ENCODE results near the gene CD36. TPM values are rescaled to one million over a fixed set of nuclear protein-coding genes. Genes with fewer than 3 reads are reported as not detected.

Gene CD36
- total and polyA plus RNA-seq, 2 experiments from 2014 or later: 0.40 to 1.8 TPM

DNA sequence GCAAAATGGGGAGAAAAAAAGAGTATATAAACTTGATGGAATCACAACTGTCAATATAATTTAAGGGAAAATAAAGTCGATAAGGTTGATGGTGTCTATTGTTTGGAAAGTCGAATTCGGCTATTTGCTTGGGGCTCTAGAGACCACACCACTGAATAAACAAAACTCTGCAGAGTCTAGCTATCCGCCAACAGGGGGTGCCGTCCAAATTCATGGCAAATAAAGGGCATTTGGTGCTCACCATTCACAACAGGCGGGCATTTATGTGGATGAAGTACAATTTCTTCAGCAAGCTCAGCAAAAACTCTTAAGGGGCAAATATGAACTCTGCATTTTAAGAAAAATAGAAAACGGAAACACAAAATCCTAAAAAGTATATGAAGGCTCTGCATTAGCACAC is 23.3 kb downstream of the CD36 start:
- Histone ChIP-seq H3K4me3 (no peak overlapping the region), H3K4me2 (no peak overlapping the region), H3K79me2 (replicated peaks; ENCODE audit: insufficient read depth) (no peaks in the 10 kb centered on the region), H3K27me3 (ENCODE audit: insufficient read depth) (no peaks in the 10 kb centered on the region), H3F3A (replicated peaks; ENCODE audit: low read depth) (no peaks in the 10 kb centered on the region), H4K20me1 (replicated peaks; ENCODE audit: insufficient read depth) (no peaks in the 10 kb centered on the region), H3K27ac (ENCODE audit: low read depth) (no peak overlapping the region), H3K36me3 (ENCODE audit: insufficient read depth) (no peaks in the 10 kb centered on the region), H2AFZ (no peak overlapping the region), H3K4me1 (ENCODE audit: insufficient read depth) (no peaks in the 10 kb centered on the region), H3K9me2 (ENCODE audit: insufficient read depth) (no peaks in the 10 kb centered on the region)
- no peak overlapping the region for H3K4me3 Mint-ChIP-seq
- H3K9me3 Mint-ChIP-seq: no peaks in the 10 kb centered on the region
- H3K36me3 Mint-ChIP-seq (ENCODE audit: low read depth): no peaks in the 10 kb centered on the region
- H3K4me1 Mint-ChIP-seq: no peaks in the 10 kb centered on the region
- DNase-seq (ENCODE audit: low spot score) (peak; percentile 67), ATAC-seq (peak; percentile 49; the same call in 2 of the 3 replicates)
- H3K27me3 Mint-ChIP-seq (ENCODE audit: insufficient read depth, low read depth, poor library complexity): no peaks in the 10 kb centered on the region
- no peak overlapping the region for H3K27ac Mint-ChIP-seq
- no peak for TF ChIP-seq ZNF331 (CRISPR knock-in tag; IDR thresholded peaks at IDR 0.05; ENCODE audit: low read depth)
- TF ChIP-seq, protein P1, sequence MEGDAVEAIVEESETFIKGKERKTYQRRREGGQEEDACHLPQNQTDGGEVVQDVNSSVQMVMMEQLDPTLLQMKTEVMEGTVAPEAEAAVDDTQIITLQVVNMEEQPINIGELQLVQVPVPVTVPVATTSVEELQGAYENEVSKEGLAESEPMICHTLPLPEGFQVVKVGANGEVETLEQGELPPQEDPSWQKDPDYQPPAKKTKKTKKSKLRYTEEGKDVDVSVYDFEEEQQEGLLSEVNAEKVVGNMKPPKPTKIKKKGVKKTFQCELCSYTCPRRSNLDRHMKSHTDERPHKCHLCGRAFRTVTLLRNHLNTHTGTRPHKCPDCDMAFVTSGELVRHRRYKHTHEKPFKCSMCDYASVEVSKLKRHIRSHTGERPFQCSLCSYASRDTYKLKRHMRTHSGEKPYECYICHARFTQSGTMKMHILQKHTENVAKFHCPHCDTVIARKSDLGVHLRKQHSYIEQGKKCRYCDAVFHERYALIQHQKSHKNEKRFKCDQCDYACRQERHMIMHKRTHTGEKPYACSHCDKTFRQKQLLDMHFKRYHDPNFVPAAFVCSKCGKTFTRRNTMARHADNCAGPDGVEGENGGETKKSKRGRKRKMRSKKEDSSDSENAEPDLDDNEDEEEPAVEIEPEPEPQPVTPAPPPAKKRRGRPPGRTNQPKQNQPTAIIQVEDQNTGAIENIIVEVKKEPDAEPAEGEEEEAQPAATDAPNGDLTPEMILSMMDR (conservative IDR thresholded peaks at IDR 0.05; ENCODE audit: low read depth in 2 of 2): peak; percentile 62 to 65

DNA sequence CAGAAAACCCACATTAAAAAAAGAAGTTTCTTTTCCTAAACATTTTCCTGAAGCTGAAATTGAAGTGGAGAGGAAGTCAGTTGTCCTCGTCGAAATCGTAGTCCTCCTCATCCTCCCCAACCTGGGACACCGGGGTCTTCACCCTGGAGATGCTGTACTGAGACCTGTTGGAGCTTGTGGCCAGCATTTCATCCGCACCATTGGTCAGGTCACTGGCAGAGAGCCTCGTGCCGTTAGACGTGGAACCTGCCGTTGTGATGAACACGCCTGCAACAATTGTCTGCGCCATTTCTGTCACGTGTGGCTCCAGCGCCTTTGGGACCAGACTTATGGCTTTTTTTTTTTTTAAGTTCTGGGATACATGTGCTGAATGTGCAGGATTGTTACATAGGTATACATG is 23.8 kb downstream of the CD36 start:
- Mint-ChIP-seq H3K36me3 (ENCODE audit: low read depth) (no peaks in the 10 kb centered on the region), H3K27me3 (ENCODE audit: insufficient read depth, low read depth, poor library complexity) (no peaks in the 10 kb centered on the region), H3K4me1 (no peaks in the 10 kb centered on the region), H3K27ac (no peak overlapping the region), H3K9me3 (no peaks in the 10 kb centered on the region), H3K4me3 (no peak overlapping the region)
- ATAC-seq: no peak
- H3K4me1 ChIP-seq (ENCODE audit: insufficient read depth): no peaks in the 10 kb centered on the region
- no peak overlapping the region for H3K4me3 ChIP-seq
- no peaks in the 10 kb centered on the region for H4K20me1 ChIP-seq (replicated peaks; ENCODE audit: insufficient read depth)
- no peaks in the 10 kb centered on the region for H3K79me2 ChIP-seq (replicated peaks; ENCODE audit: insufficient read depth)
- no peak overlapping the region for H2AFZ ChIP-seq
- no peaks in the 10 kb centered on the region for H3K36me3 ChIP-seq (ENCODE audit: insufficient read depth)
- H3K27ac ChIP-seq (ENCODE audit: low read depth): no peak overlapping the region
- no peak for DNase-seq (ENCODE audit: low spot score)
- H3K27me3 ChIP-seq (ENCODE audit: insufficient read depth): no peaks in the 10 kb centered on the region
- H3K4me2 ChIP-seq: no peak overlapping the region
- no peaks in the 10 kb centered on the region for H3F3A ChIP-seq (replicated peaks; ENCODE audit: low read depth)
- no peaks in the 10 kb centered on the region for H3K9me2 ChIP-seq (ENCODE audit: insufficient read depth)
- TF ChIP-seq NANOG (IDR thresholded peaks at IDR 0.05; ENCODE audit: borderline replicate concordance) (no peak), EZH2phosphoT487 (IDR thresholded peaks at IDR 0.05; ENCODE audit: unreplicated experiment) (no peak), REST (IDR thresholded peaks at IDR 0.05; ENCODE audit: unreplicated experiment) (no peak)

DNA sequence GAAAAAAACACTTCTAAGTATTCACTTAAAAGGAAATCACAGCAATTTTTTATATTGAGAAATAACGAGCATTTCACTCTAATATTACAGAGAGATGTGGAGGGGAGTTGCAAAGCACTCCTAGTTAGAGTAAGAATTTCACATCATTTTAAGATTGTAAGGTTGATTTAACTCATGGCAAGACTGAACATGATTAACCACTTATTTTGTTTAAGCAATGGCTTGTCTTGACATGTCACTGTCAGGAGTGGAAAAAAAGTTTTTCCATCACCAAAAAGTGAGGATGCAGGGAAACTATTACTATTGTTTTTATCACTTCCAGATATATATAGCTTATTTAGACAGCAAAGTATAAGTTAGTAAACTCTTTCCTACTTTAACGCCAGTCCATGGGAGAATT is 27.1 kb downstream of the CD36 start:
- Mint-ChIP-seq H3K36me3 (ENCODE audit: low read depth) (no peaks in the 10 kb centered on the region), H3K9me3 (no peaks in the 10 kb centered on the region), H3K27ac (no peak overlapping the region), H3K4me1 (no peaks in the 10 kb centered on the region), H3K4me3 (no peak overlapping the region), H3K27me3 (ENCODE audit: insufficient read depth, low read depth, poor library complexity) (no peaks in the 10 kb centered on the region)
- Histone ChIP-seq H3K9me2 (ENCODE audit: insufficient read depth) (no peaks in the 10 kb centered on the region), H3K36me3 (ENCODE audit: insufficient read depth) (no peaks in the 10 kb centered on the region), H3K79me2 (replicated peaks; ENCODE audit: insufficient read depth) (no peaks in the 10 kb centered on the region), H3K27ac (ENCODE audit: low read depth) (no peak overlapping the region), H3K4me1 (ENCODE audit: insufficient read depth) (no peaks in the 10 kb centered on the region), H3K4me3 (no peak overlapping the region), H3F3A (replicated peaks; ENCODE audit: low read depth) (no peaks in the 10 kb centered on the region), H3K27me3 (ENCODE audit: insufficient read depth) (no peaks in the 10 kb centered on the region), H2AFZ (no peak overlapping the region), H3K4me2 (no peak overlapping the region), H4K20me1 (replicated peaks; ENCODE audit: insufficient read depth) (no peaks in the 10 kb centered on the region)
- ATAC-seq (no peak), DNase-seq (ENCODE audit: low spot score) (no peak)
- TF ChIP-seq ZNF462 (CRISPR knock-in tag; IDR thresholded peaks at IDR 0.05): no peak
